ENCODE results near the gene TBC1D4.
"Not testable (repeated sequence)": the region's sequence is repeated elsewhere in the genome, so short reads cannot be mapped to it uniquely, and the experiment has no call there.

TBC1D4 gene

GRCh38 chr13:75445717-75446499 lies 36.1 kb downstream of the TBC1D4 start:
- DNase-seq = no peak

GRCh38 chr13:75444016-75444415 lies 38.0 kb downstream of the TBC1D4 start:
- no peak for DNase-seq

GRCh38 chr13:75443356-75443958 lies 38.5 kb downstream of the TBC1D4 start:
- no peak for DNase-seq

GRCh38 chr13:75442736-75443234 lies 39.2 kb downstream of the TBC1D4 start:
- no peak for DNase-seq

- DNase-seq = no peak
Observed at GRCh38 chr13:75440100-75440499, 41.9 kb downstream of the TBC1D4 start.

GRCh38 chr13:75437582-75438318 lies 44.2 kb downstream of the TBC1D4 start:
- DNase-seq = no peak

- not testable (repeated sequence) for DNase-seq
Observed at GRCh38 chr13:75434126-75434525, 47.8 kb downstream of the TBC1D4 start.

- DNase-seq = no peak
Observed at GRCh38 chr13:75432811-75433244, 49.1 kb downstream of the TBC1D4 start.

GRCh38 chr13:75432045-75432444 lies 49.9 kb downstream of the TBC1D4 start:
- no peak for DNase-seq

- DNase-seq = no peak
Observed at GRCh38 chr13:75430436-75431209, 51.3 kb downstream of the TBC1D4 start.

GRCh38 chr13:75426421-75426820 lies 55.5 kb downstream of the TBC1D4 start:
- DNase-seq = no peak

- DNase-seq = no peak
Observed at GRCh38 chr13:75425216-75426009, 56.6 kb downstream of the TBC1D4 start.

- no peak for DNase-seq
Observed at GRCh38 chr13:75423946-75424345, 58.0 kb downstream of the TBC1D4 start.

- DNase-seq = no peak
Observed at GRCh38 chr13:75422028-75422427, 59.9 kb downstream of the TBC1D4 start.

- DNase-seq = no peak
Observed at GRCh38 chr13:75421133-75421532, 60.8 kb downstream of the TBC1D4 start.

GRCh38 chr13:75419656-75420055 lies 62.3 kb downstream of the TBC1D4 start:
- no peak for DNase-seq

- DNase-seq = no peak
Observed at GRCh38 chr13:75418997-75419396, 63.0 kb downstream of the TBC1D4 start.

- DNase-seq = no peak
Observed at GRCh38 chr13:75418186-75418843, 63.7 kb downstream of the TBC1D4 start.

GRCh38 chr13:75417656-75418055 lies 64.3 kb downstream of the TBC1D4 start:
- DNase-seq = no peak

GRCh38 chr13:75417012-75417384 lies 65.0 kb downstream of the TBC1D4 start:
- no peak for DNase-seq

- DNase-seq = no peak
Observed at GRCh38 chr13:75416327-75417011, 65.5 kb downstream of the TBC1D4 start.
